Activated CD4-positive, alpha-beta T cell treated with anti-CD3 and anti-CD28 coated beads, Interleukin-2, Interleukin-4, amounts not matched to agents 100 ng/mL and 50 ng/mL, durations not matched to agents 16 hours and 8 hours (primary cell): ENCODE results near the gene FUT8.
"Not testable (repeated sequence)": the region's sequence is repeated elsewhere in the genome, so short reads cannot be mapped to it uniquely, and the experiment has no call there.

ENCODE experiments used
- DNase-seq: peaks from one replicate; pipeline ENCODE4 v3.0.0-alpha.2; 2020; ENCODE audit warnings: low spot score

FUT8 gene

DNA sequence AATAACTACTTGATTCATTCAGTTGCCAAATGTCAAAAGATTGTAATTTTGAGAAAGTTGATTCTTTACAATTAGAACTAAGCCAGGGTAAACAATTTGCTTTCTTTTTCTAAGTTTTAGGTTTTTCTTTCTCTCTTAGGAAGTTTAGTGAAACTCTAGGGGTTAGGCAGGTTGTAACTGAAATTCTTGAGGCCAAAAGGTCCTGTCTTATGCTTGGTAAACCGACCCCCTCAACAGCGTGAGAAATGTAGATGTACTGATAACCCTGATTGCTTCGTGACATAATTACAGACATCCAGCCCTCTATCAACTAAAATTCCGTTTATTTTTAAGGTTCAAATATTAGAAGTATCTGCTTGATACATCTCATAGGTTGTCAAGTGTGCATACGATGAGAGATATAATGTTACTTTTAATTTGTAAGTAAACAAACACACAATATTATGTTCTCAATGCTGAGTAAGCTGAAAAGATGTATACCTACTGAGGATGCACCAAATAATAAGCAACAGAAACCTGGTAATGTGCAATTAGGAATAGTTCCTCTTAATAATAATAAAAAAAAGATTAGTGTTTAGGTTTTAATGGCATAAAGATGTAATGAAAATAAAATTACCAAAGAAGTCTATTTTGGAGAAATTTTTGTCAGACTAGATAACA, 7.2 kb downstream of the FUT8 start:
- no peak for DNase-seq

GRCh38 chr14:65421201-65421981, 8.9 kb downstream of the FUT8 start:
- DNase-seq, result no peak

DNA sequence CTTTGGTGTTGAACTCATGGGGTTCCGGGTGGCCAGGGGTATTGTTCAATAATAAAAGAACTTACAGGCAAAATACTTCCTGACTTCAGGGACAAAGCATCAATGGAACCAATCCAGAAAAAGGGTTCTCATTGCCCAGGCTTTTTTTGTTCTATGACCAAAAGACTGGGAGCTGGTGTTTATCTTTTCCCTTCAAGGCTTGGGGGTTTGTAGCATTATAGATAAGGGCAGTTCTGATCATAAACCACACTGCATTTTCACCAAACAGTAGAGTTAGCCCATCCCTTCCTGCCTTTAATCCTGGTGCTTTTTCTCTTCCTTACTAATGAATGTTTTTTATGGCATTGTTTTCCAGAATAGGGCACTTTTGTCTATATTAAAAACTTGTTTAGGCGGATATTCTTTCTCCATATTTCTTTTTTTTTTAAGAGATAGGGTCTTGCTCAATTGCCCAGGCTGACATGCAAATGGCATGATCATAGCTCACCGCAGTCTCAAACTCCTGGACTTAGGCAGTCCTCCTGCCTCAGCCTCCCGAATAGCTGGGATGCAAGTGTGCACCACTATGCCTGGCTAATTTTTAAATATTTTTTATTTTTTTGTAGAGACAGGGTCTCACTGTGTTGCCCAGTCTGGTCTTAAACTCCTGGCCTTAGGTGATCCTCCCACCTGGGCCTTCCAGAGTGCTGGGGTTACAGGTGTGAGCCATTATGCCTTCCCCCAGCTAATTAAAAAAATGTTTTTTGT, 9.7 kb downstream of the FUT8 start:
- no peak for DNase-seq

DNA sequence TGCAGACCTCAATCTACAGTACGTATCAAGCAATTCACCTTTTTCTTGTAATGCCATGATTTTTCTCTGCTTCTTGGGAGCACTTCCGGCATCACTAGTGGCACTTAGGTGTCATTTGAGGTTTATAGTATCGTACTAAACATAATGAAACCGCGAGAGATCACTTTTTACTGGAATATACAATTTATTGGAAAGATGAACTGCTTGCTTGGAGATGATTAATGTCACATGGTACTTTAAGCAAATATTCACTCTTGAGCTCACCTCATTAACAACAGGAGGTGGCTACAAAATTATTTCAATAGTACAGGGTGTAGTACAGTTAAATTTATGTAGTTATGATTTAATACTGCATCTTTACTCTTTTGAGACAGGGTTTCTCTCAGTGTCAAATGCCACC, 11.5 kb downstream of the FUT8 start:
- no peak for DNase-seq

DNA sequence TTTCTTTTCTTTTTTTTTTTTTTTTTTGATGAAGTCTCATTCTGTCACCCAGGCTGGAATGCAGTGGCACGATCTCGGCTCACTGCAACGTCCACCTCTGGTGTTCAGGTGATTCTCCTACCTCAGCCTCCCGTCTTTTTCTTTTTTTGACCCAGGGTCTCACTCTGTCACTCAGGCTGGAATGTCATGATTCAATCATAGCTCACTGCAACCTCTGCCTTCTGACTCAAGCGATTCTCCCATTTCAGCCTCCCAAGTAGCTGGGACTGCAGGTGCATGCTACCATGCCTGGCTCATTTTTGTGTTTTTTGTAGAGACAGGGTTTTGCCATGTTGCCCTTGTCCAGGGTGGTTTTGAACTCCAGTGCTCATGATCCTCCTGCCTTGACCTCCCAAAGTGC, 12.0 kb downstream of the FUT8 start:
- DNase-seq, result no peak

DNA sequence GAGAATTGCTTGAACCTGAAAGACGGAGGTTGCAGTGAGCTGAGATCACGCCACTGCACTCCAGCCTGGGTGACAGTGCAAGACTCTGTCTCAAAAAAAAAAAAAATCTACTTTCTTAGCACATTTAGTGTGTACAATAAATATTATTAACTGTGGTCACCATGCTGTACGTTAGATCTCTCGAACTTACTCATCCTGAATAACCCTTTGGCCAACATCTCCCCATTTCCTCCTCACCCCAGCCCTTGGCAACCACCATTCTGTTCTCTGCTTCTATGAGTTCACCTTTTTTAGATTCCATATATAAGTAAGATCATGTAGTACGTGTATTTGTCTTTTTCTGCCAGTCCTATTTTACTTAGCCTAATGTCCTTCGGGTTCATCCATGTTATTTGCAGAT, 13.4 kb downstream of the FUT8 start:
- DNase-seq, result peak; percentile 27

- DNase-seq, result not testable (repeated sequence)
Observed at GRCh38 chr14:65426902-65427301, 14.4 kb downstream of the FUT8 start.

GRCh38 chr14:65428691-65429090, 16.2 kb downstream of the FUT8 start:
- no peak for DNase-seq

GRCh38 chr14:65429757-65430156, 17.2 kb downstream of the FUT8 start:
- no peak for DNase-seq

- DNase-seq, result no peak
Observed at GRCh38 chr14:65431245-65431644, 18.7 kb downstream of the FUT8 start.

GRCh38 chr14:65431951-65432350, 19.4 kb downstream of the FUT8 start:
- no peak for DNase-seq

- DNase-seq, result no peak
Observed at GRCh38 chr14:65432361-65432948, 19.9 kb downstream of the FUT8 start.

- peak; percentile 11 for DNase-seq
Observed at GRCh38 chr14:65433157-65433556, 20.6 kb downstream of the FUT8 start.

DNA sequence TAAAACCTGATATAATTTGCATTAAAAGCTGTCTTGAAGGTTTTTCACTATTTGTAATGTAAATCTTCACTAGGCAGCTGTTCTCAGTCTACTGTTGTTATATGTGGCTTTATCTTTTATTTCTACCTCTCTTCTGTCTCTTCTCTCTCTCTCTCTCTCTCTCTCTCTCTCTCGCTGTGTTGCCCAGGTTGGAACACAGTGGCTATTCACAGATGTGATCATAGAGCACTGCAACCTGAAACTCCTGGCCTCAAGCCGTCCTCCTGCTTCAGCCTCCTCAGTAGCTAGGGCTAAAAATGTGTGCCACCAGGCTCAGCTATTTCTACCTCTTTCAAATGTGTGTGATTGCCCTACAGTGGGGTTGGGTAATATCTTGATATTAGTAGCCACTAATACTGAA, 21.1 kb downstream of the FUT8 start:
- DNase-seq, result no peak

DNA sequence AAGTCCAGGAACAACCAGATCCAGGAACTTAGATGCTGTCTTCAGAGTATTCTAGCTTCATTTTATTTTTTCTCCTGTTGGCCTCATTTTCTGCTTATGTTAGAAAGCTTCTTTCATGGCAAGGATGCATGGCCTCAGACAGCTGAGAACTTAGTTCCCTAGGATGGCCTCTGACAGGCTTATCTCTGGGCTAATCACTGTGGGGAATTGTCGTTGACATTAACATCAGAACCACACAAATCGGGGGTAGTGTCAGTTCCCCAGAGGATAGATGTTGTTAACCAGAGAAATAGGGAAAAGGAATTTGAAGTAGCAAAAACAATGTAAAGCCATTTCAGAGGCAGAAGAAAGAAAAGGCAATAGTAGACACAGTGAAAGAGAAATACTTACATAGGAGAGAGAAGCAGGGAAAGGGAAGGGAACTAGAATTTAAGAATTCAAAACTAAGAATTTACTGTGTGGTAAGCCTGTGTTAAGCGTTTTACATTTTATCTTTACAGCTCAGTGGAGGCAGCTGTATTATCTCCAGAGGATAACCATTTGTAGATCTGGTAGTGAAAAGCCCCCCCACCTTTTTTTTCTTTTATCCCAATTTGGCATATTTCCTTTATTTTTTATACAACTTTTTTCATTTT, 21.8 kb downstream of the FUT8 start:
- no peak for DNase-seq

DNA sequence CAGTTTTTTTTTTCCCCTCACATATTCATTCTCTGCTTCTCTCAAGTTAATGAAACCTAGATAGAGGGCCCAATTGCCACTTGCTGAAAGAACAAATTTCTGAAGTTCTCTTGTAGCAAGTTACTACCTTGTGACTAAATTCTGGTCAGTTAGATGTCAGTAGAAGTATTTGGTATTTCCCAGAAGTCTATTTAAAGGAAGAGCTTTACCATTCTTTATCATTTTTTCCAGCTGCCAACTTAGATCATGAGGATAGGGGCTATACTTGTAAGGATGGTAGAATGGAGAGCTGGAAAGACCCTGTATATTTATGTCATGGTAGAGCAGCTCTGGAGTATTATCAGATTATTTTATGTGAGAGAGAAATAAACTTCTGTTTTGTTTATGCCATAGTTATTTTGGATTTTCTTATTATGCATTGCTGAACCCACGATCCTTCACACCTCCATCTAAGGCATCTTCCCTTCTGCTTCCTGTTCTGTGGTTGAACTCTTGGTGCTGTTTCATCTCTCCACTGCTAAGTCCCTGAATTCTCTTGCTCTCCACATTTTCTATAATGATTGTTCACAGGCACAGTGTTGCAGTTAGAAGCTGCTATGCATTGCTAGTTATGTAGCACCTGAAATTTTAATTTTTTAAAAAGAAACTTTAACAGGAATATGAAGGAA, 25.9 kb downstream of the FUT8 start:
- peak; percentile 40 for DNase-seq

DNA sequence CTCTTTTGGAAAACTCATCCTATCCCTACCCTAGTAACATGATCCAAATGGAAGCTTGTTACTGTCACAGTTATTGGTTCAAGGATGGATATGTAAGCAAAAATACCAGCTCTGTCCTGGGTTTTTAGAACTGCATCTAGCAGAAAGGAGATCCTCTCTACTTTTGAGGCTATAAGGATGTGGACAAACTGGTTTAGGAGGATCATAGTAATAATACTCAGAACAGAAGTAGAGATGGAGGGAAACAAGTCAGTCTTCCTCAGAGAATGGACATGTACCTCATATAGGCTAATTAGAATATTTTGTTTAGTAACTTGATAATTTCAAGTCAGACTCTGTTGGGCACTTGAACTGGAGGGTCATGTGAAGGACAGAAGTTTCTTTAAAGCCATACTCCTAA, 26.6 kb downstream of the FUT8 start:
- no peak for DNase-seq

GRCh38 chr14:65440230-65440629, 27.7 kb downstream of the FUT8 start:
- DNase-seq, result no peak

- peak; percentile 72 for DNase-seq
Observed at GRCh38 chr14:65444230-65444629, 31.7 kb downstream of the FUT8 start.

DNA sequence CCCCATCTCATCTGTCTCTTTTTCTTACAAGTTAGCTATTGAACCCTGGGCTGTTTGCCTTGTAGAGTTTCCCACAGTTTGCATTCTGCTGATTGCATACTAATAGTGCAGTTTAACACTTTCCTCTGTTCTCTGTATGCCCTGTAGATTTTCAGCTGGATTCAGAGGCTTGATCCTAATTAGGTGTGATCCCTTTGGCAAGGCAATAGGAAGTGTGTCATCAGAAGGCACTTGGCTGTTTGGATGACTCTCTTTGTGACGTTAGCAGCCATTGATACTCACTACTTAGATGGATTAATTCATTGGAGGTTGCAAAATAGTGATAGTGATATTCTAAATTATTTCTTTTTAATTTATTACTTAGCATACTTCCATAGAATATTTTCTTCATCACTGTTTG, 33.6 kb downstream of the FUT8 start:
- DNase-seq, result no peak

- no peak for DNase-seq
Observed at GRCh38 chr14:65449647-65450046, 37.1 kb downstream of the FUT8 start.
